HT1080 (cell line): ENCODE data around the gene STXBP3. TPM values are rescaled to one million over a fixed set of nuclear protein-coding genes. Genes with fewer than 3 reads are reported as not detected.
"Not testable (repeated sequence)": the region's sequence is repeated elsewhere in the genome, so short reads cannot be mapped to it uniquely, and the experiment has no call there.

ENCODE experiments used
- DNase-seq: peaks from one replicate; pipeline ENCODE4 v3.0.0-alpha.2; 2015; ENCODE audit warnings: low read depth
- polyA plus RNA-seq, 2 experiments: library from polyadenylated mRNA; depleted of rRNA; stranded (reverse); fragments of >200 nt; gene quantifications; 2 replicates each; pipeline ENCODE4 v1.2.3, GENCODE V29; 2015
- total RNA-seq: library from RNA; depleted of rRNA; stranded (reverse); fragments of >200 nt; shearing (Covaris generic); gene quantifications from 2 replicates; pipeline ENCODE4 v1.2.3, GENCODE V29; 2014; rRNA removed

The STXBP3 gene
- 20.5 and 22.2 TPM in 2 replicates for total RNA-seq
- polyA plus RNA-seq (2015; cell fraction: cytosol; rRNA removed): 34.0 and 40.0 TPM in 2 replicates
- 73.3 and 77.3 TPM in 2 replicates for polyA plus RNA-seq (2015; cell fraction: nucleus; rRNA removed)

GRCh38 chr1:108746382-108747170 is at the start of gene STXBP3:
STXBP3 (plus strand) TSS chr1:108746674; CDS start chr1:108746738, 64 bp downstream.
- peak; percentile 94 for DNase-seq

GRCh38 chr1:108699375-108700332 is 46.8 kb upstream of the STXBP3 start:
- no peak for DNase-seq

- no peak for DNase-seq
These were observed 45.2 kb upstream of the STXBP3 start for GRCh38 chr1:108701176-108701849.

GRCh38 chr1:108702109-108702508 is 44.4 kb upstream of the STXBP3 start:
- not testable (repeated sequence) for DNase-seq

GRCh38 chr1:108703939-108704338 is 42.5 kb upstream of the STXBP3 start:
- peak; percentile 42 for DNase-seq

GRCh38 chr1:108704496-108704895 is 42.0 kb upstream of the STXBP3 start:
- DNase-seq: peak; percentile 75

GRCh38 chr1:108706643-108707042 is 39.8 kb upstream of the STXBP3 start:
- no peak for DNase-seq

GRCh38 chr1:108708691-108709660 is 37.5 kb upstream of the STXBP3 start:
- peak; percentile 32 for DNase-seq

GRCh38 chr1:108712606-108713150 is 33.8 kb upstream of the STXBP3 start, which contains the start of gene FNDC7:
FNDC7 (plus strand) TSS chr1:108712908; CDS start chr1:108712934, 26 bp downstream.
- DNase-seq: no peak

- no peak for DNase-seq
These were observed 30.5 kb upstream of the STXBP3 start for GRCh38 chr1:108715932-108716331.

GRCh38 chr1:108716437-108717230 is 29.8 kb upstream of the STXBP3 start:
- DNase-seq: no peak

GRCh38 chr1:108717774-108718316 is 28.6 kb upstream of the STXBP3 start:
- DNase-seq: no peak

- DNase-seq: no peak
These were observed 27.4 kb upstream of the STXBP3 start for GRCh38 chr1:108718927-108719655.

GRCh38 chr1:108719656-108720435 is 26.6 kb upstream of the STXBP3 start:
- peak; percentile 87 for DNase-seq

GRCh38 chr1:108722292-108722691 is 24.2 kb upstream of the STXBP3 start:
- no peak for DNase-seq

GRCh38 chr1:108725906-108726305 is 20.6 kb upstream of the STXBP3 start:
- no peak for DNase-seq

- DNase-seq: no peak
These were observed 18.0 kb upstream of the STXBP3 start for GRCh38 chr1:108728327-108728923.
